Suprapubic skin (tissue), 4 donors: ENCODE results near the gene CASQ2.

Experiments used
- POLR2A ChIP-seq, 2 donors: fragments of 450-650 bp; IDR thresholded peaks; one replicate each; pipeline ENCODE4 v1.6.1; 2017; ENCODE audit warnings: antibody characterized with exemption in 2 of 2, mild to moderate bottlenecking in 2 of 2, moderate library complexity in 2 of 2
- POLR2AphosphoS5 ChIP-seq, 3 donors: sonication (generic); formaldehyde crosslinking; IDR thresholded peaks; one replicate each; pipeline ENCODE4 v1.6.1; 2017; ENCODE audit warnings: antibody characterized with exemption in 3 of 3

- TF ChIP-seq POLR2A (IDR thresholded peaks at IDR 0.05) (no peak), POLR2AphosphoS5 (IDR thresholded peaks at IDR 0.05) (no peak)
These were observed 14.8 kb upstream of the CASQ2 start for GRCh38 chr1:115783311-115783710.
